ENCODE data around the gene PMM2.

The PMM2 gene

DNA sequence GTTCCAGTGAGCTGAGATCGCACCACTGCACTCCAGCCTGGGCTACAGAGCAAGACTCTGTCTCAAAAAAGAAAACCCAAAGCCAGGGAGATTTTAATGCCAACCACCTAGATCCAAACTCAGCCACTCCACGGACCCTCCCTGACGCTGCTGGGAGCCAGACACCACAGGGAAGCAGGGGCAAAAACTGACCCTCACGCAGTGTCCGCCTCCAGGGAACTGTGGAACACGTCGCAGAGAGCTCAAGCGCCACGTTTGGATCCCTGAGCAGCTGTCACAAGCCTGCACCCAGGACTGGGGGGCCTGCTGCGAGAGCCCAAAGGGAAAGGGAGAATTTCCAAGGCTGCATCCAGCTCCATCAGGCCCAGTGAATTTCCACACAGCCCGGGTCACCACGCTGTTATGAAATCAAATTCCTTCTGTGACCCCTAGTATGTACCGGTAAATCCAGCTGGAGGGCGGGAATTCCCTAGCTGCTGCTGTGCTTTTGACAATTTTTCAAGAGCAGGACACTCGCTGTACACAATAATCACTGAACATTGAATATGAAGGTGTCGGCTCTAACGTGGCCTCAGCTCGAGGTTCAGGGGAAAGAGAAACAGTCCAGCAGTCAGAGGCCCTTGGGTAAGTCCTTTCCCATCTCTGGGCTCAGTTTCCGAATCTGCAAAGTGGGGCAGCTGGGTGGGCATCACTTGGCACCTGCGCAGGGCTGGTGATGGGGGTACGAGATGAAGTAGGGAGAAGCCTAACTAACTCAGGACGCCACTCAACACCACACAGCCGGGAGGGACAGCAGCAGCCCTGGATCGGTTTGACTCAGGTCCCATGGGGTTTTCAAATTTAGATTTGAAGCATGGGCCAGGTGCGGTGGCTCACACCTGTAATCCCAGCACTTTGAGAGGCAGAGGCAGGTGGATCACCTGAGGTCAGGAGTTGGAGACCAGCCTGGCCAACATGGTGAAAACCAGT is 62.6 kb downstream of the PMM2 start:
- TF ChIP-seq, protein P1, sequence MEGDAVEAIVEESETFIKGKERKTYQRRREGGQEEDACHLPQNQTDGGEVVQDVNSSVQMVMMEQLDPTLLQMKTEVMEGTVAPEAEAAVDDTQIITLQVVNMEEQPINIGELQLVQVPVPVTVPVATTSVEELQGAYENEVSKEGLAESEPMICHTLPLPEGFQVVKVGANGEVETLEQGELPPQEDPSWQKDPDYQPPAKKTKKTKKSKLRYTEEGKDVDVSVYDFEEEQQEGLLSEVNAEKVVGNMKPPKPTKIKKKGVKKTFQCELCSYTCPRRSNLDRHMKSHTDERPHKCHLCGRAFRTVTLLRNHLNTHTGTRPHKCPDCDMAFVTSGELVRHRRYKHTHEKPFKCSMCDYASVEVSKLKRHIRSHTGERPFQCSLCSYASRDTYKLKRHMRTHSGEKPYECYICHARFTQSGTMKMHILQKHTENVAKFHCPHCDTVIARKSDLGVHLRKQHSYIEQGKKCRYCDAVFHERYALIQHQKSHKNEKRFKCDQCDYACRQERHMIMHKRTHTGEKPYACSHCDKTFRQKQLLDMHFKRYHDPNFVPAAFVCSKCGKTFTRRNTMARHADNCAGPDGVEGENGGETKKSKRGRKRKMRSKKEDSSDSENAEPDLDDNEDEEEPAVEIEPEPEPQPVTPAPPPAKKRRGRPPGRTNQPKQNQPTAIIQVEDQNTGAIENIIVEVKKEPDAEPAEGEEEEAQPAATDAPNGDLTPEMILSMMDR (IDR thresholded peaks at IDR 0.05; ENCODE audit: low read depth, low read length, missing control alignments), result no peak
- Histone ChIP-seq H3K4me3 (ENCODE audit: low read depth, low read length) (no peak overlapping the region), H3K36me3 (replicated peaks) (peaks cover 16% of the 10 kb centered on the region), H3K27me3 (replicated peaks) (no peaks in the 10 kb centered on the region), H3K27ac (no peak overlapping the region)
- DNase-seq, result peak; percentile 40
- in situ Hi-C loops (cut with HindIII; ENCODE audit: low pct_ligation_motif_present, low sequenced_read_pairs), result no loop called here

DNA sequence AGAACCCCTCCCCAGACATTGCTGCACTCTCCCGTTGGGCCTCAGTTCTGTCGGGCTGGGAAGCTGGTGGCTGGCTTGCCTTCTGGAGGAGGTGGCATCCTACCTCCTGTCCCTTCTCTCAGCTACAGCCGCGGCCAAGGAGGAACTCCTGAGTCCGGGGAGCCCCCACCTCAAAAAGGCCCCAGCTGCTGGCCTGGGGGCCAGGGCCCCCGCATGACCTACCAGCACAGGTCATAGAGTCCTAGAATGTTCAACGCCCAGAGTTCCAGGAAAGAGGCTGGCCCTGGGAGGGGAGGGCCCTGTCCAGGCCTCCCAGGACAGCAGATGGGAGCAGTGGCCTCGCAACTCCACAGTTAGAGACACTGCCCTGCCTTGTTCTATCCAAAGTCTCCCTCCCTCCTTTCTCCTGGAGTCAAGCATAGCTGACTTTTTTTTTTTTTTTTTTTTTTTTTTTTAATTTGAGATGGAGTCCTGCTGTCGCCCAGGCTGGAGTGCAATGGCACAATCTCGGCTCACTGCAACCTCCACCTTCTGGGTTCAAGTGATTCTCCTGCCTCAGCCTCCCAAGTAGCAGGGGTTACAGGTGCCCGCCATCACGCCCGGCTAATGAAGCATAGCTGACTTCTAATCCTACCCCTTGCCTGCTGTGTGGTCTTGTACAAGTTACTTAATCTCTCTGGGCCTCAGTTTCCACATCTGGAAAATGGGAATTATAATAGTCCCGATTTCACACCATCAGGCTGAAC is 64.1 kb downstream of the PMM2 start:
- H3K27me3 ChIP-seq (replicated peaks), result no peaks in the 10 kb centered on the region
- in situ Hi-C loops (cut with HindIII; ENCODE audit: low pct_ligation_motif_present, low sequenced_read_pairs), result no loop called here
- DNase-seq, result no peak
- TF ChIP-seq, protein P1 (IDR thresholded peaks at IDR 0.05; ENCODE audit: low read depth, low read length, missing control alignments), result no peak
- no peak overlapping the region for H3K27ac ChIP-seq
- H3K4me3 ChIP-seq (ENCODE audit: low read depth, low read length), result no peak overlapping the region
- peaks cover 10% of the 10 kb centered on the region for H3K36me3 ChIP-seq (replicated peaks)

DNA sequence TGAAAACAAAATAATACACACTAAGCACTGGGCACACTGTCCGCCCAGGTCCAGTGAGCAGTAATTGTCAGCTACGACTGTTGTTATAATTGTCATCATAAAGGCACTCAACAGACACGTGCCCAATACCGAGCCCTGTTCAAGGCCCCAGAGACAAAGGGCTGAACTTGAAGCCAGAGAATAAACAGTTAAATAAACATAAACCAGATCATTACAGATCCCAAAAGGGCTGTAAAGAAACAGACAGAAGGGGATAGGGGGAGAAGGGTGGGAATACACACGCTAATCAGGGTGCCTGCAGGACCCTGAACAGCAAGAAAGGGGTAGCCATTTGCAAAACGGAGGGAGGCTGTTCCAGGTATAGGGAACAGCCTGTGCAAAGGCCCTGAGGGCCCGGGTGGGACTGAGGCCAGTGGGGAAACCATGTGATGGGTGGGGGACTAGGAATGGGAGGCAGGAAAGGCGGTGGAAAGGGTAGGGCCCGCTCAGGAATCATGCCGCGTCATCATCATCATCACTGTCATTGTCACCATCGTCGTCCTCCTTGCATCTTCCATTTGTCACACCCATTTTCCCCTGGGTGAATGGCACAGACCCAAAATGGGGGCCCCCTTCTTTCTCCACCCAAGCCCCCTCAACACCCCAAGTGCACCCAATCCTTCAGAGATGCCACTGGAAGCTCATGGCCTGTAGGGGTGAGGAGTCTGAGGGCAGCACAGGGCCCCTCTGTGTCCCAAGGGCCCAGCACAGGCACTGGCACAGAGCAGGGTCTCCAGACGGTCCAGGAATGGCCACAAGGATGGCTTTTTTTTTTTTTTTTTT is 64.9 kb downstream of the PMM2 start:
- H3K4me3 ChIP-seq (ENCODE audit: low read depth, low read length), result no peak overlapping the region
- H3K27me3 ChIP-seq (replicated peaks), result no peaks in the 10 kb centered on the region
- no peak overlapping the region for H3K27ac ChIP-seq
- TF ChIP-seq, protein P1 (IDR thresholded peaks at IDR 0.05; ENCODE audit: low read depth, low read length, missing control alignments), result no peak
- H3K36me3 ChIP-seq (replicated peaks), result peaks cover 8% of the 10 kb centered on the region
- in situ Hi-C loops (cut with HindIII; ENCODE audit: low pct_ligation_motif_present, low sequenced_read_pairs), result no loop called here
- no peak for DNase-seq

DNA sequence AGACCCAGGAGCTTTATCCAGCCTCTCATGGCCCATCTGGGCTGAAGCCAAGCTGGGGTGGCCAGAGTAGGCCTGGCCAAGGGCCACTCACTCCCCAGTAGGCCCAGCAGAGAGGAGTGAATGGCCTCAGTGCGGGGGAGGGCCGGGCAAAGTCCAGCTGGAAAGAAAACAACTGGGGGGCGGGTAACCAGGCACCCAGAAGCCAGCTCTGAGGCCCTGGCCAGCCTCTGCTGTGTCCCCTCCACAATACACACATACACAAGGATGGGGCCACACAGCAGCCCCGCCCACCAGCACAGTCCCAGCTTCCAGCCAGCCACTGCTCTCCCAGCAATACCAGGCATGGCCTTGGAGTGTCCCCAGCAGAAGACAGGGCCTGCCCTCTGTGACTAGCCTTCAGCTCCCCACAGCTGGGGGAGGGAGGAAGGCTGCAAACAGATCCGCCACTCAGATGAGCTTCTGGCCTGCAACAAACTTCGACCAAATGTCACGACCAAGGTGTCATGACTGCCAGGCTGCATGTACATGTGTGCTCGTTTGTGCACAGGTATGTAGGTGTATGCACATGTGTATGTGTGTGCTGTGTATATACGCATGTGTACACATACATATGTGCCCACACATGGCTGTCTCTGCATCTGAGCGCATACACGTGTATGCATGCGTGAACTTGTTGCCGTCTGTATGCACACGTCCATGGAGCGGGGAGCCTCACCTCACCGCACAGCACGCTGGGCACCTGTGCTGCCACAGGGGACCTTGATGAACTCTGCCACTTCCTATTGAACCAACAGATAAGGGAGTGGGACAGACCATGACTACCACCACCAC is 66.2 kb downstream of the PMM2 start:
- H3K36me3 ChIP-seq (replicated peaks), result peaks cover 2% of the 10 kb centered on the region
- in situ Hi-C loops (cut with HindIII; ENCODE audit: low pct_ligation_motif_present, low sequenced_read_pairs), result no loop called here
- H3K27ac ChIP-seq, result no peak overlapping the region
- no peak for DNase-seq
- TF ChIP-seq, protein P1 (IDR thresholded peaks at IDR 0.05; ENCODE audit: low read depth, low read length, missing control alignments), result no peak
- H3K4me3 ChIP-seq (ENCODE audit: low read depth, low read length), result no peak overlapping the region
- no peaks in the 10 kb centered on the region for H3K27me3 ChIP-seq (replicated peaks)
